Occipital lobe (tissue), 2 donors: ENCODE measurements around the gene PTPN14. TPM values are rescaled to one million over a fixed set of nuclear protein-coding genes. Genes with fewer than 3 reads are reported as not detected.

ENCODE experiments used
- DNase-seq: peaks from one replicate; lab custom pipeline; 2025; lab: John Stamatoyannopoulos, UW
- total RNA-seq: library from RNA; depleted of rRNA; stranded (reverse); fragments of >200 nt; gene quantifications from one replicate; pipeline ENCODE4 v1.2.3, GENCODE V29; 2014

The PTPN14 gene
- total RNA-seq, 1 donor from 2014 or later: 2.7 TPM

- no peak for DNase-seq
Observed at GRCh38 chr1:214435867-214436266, 115.5 kb downstream of the PTPN14 start.

GRCh38 chr1:214432245-214432644, 119.2 kb downstream of the PTPN14 start:
- no peak for DNase-seq

- DNase-seq: no peak
Observed at GRCh38 chr1:214429951-214430770, 121.2 kb downstream of the PTPN14 start.

- DNase-seq: no peak
Observed at GRCh38 chr1:214427871-214428277, 123.5 kb downstream of the PTPN14 start.

GRCh38 chr1:214426426-214426812, 125.0 kb downstream of the PTPN14 start:
- DNase-seq: no peak

- no peak for DNase-seq
Observed at GRCh38 chr1:214425716-214426425, 125.5 kb downstream of the PTPN14 start.

GRCh38 chr1:214425101-214425500, 126.3 kb downstream of the PTPN14 start:
- DNase-seq: no peak

- DNase-seq: no peak
Observed at GRCh38 chr1:214423045-214423444, 128.4 kb downstream of the PTPN14 start.

GRCh38 chr1:214422137-214422671, 129.2 kb downstream of the PTPN14 start:
- DNase-seq: no peak

GRCh38 chr1:214420833-214421232, 130.6 kb downstream of the PTPN14 start:
- DNase-seq: no peak

GRCh38 chr1:214420341-214420740, 131.1 kb downstream of the PTPN14 start:
- DNase-seq: no peak

- no peak for DNase-seq
Observed at GRCh38 chr1:214419650-214420049, 131.8 kb downstream of the PTPN14 start.

- DNase-seq: no peak
Observed at GRCh38 chr1:214418391-214418790, 133.0 kb downstream of the PTPN14 start.

- no peak for DNase-seq
Observed at GRCh38 chr1:214417545-214418210, 133.7 kb downstream of the PTPN14 start.

GRCh38 chr1:214416858-214417257, 134.5 kb downstream of the PTPN14 start:
- no peak for DNase-seq

- peak; percentile 25 for DNase-seq
Observed at GRCh38 chr1:214416417-214416816, 135.0 kb downstream of the PTPN14 start.

- DNase-seq: no peak
Observed at GRCh38 chr1:214415131-214415530, 136.3 kb downstream of the PTPN14 start.

GRCh38 chr1:214414691-214415090, 136.7 kb downstream of the PTPN14 start:
- no peak for DNase-seq

- no peak for DNase-seq
Observed at GRCh38 chr1:214413315-214413714, 138.1 kb downstream of the PTPN14 start.

GRCh38 chr1:214404571-214405213, 146.7 kb downstream of the PTPN14 start:
- no peak for DNase-seq

- no peak for DNase-seq
Observed at GRCh38 chr1:214404154-214404553, 147.2 kb downstream of the PTPN14 start.
